Measurements from ENCODE around the gene PHKG2.

PHKG2 gene

DNA sequence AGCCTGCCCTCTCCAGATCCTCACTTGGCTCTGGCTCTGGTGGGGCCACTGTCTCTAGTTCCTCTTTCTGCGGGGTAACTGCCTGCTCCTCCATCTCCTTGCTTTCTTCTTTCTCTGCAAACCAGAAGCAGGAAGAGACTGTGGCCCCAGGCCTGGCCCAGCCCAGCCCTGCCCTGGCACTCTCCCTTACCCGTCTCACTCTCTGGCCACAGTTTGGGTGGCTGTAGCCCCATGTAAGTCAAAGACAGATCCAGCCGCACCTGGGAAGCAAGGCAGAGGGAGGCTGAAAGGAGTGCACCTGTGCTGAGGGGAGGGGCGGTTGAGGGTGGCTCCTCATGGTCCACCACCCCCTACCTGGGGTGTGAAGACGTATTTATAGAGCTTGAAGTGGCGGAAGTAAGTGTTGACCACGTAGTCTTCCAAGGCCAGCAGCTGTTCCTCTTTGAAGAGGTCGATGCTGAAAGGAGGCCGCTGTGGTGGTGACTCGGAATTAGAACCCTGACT, 10.8 kb downstream of the PHKG2 start:
- no peak for FAIRE-seq

DNA sequence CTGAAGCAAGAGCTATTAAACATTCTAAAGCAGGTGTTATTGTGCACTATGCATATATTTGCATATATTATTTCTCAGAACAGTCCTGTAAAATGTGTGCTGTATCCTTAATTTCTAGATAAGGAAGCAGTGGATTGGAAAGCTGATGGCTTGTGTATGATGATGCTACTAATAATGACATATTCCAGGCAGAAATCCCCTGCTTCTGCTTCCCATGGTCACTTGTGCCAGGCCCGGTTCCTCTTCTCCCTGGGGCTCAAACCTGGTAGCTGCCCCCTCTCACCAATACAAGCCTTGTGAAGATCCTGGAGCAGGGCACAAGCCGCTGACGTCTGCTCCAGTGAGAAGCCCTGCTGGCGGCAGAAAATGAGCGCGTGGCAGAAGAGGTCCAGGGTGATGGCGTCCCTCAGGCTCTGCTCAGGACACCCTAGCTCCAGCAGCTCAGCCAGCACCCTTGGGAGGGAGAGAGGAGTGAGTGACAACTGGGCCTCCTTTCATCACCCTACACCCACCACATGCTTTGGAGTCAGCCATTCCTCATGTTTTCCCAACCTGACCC, 11.9 kb downstream of the PHKG2 start:
- no peak for FAIRE-seq

DNA sequence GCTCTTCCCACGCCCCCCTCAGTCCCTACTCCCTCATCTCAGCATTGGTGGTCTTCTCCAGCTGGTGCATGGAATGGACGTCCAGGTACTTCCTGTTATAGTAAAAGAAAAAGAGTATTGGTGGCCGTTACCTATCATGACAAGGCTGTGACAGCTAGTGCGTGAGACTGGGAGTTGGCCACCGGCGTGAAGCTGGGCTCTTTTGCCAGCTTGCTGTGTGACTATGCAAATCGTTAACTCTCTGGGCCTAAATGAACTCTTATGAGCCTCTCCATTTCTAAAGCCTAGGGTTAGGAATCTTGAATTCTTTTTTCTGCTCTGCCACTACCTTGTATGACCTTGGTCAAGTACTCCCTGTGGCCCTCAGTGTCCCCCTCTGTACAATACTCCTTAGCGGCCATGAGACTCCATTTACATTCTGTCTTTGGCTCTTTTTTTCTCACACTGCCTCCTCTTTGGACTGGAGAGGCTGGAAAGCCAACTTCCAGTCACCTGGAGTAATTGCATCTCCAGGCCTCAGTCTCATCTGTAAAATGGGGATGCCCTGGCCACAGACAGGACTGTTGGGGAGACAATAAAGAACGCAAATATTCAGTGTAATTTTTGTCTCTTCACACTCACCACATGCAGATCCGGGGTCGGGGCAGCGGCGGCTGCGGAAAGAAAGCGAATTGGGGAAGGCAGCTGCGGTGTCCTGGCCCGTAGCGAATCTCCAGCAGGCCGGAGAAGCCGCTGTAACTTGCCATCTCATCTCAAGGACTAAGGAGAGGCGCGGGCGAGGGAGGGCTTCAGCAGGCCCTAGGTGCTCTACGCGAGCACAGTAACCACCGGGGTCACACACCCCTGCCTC, 12.6 kb downstream of the PHKG2 start:
- no peak for FAIRE-seq

DNA sequence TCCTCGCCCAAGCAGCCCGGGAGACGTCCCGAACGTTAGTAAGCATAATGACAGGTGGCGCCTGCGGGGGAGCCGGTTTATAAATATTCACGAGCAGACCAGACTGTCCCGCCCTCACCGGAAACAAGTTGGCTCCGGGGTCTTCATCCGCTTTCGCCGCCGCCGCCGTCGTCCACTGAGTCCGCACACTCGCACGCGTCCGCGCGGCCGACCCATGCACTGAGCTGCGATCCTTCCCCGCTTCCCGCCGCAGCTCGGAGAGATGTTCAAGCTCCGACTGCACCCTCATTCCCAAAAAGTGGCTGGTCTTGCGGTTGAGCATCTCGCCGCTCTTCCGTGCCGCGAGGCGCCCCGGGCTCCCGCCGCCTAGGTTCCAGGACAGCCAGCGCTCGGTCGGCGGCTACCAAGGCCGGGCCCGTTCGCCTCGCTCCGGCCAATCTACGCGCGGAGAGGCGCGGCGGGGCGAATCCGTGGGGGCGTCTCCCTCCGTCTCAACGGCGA, 13.3 kb downstream of the PHKG2 start:
- FAIRE-seq = no peak

DNA sequence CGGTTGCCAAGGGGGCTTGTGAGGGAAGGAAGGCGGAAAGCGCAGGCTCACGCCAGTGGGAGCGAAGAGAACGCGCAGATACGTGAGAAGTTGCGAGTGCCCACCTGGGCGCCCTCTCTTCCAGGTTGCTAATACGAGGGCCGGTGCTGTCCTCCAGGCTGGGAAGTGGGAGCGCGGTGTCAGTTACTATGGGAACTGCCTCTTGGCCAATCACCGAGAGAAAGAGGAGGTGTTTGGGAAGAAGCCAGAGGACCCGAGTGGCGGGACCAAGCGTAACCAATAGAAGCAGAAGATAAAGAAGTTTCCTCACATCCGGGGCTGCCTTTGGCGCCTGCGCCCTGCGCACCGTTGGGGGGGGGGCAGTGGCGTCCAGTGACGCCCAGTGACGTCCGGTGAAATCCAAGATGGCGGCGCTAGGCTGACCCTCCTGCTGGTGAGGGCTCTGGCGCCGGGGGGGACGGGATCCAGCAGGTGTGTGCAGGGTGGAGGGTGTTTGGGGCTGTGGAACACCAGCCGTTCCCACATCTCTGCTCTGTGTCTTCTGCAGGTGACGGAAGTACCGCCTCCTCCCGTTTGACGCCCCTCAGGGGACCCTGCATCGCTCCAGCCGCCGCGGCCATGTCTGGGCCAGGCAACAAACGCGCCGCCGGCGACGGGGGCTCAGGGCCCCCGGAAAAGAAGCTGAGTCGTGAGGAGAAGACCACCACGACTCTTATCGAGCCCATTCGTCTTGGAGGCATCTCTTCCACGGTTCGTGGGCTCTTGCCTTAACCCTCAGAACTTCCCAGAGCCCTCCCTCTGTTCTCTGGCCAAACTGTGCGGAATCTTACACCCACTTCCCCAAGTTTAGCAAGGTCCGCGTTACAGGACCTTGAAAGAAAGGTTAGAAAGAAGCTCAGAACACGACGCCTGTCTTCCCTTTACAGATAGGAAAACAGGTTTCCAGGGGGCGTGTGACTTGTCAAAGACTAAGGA, 14.0 kb downstream of the PHKG2 start, which contains the start of the genes CFAP119 and RNF40:
Gene CFAP119, minus strand, starts transcription at position 135 of the 975 bp plus-strand sequence. CDS start 314 bp downstream, outside the sequence.
Gene RNF40, plus strand, starts transcription at position 395 of the 975 bp plus-strand sequence. Its CDS starts 224 bp downstream, at position 619.
- peak; percentile 96 for FAIRE-seq

DNA sequence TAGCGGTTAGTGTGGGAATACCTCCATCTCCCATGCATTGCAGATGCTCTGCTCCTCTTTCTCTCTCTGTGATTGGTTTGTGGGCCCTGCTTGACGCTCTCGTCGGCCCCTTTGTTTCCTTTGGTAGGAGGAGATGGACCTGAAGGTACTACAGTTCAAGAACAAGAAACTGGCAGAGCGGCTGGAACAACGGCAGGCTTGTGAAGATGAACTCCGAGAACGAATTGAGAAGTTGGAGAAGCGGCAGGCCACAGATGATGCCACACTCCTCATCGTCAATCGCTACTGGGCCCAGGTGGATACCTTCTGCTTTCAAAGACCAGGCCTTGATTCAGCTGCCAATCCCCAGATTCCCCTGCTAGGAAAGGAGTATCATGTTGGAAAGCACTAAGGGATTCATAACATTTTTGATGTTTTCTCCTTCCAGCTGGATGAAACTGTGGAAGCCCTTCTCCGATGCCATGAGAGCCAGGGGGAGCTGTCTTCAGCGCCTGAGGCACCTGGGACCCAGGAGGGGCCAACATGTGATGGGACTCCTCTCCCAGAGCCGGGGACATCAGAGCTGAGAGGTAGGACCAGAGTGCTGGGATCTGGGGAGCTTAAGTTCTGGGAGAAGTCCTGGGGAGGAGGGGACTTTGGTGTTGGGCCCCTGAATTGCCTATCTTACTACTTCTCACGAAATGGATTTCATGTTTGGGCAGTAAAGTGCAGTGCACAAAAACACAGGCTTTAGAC, 14.9 kb downstream of the PHKG2 start:
- no peak for FAIRE-seq

DNA sequence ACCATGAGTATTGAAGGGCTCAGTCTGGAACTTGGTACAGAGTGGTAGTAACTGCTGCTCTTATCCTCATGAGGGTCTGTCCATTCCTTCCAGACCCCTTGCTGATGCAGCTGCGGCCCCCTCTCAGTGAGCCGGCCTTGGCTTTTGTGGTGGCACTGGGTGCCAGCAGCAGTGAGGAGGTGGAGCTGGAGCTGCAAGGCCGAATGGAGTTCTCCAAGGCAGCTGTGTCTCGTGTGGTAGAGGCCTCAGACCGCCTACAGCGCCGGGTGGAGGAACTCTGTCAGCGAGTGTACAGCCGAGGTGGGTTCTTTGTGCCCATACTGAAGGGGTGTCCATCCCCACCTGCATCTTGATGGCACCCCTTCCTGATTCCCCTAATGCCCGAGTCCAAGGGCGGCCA, 15.9 kb downstream of the PHKG2 start:
- FAIRE-seq = no peak

DNA sequence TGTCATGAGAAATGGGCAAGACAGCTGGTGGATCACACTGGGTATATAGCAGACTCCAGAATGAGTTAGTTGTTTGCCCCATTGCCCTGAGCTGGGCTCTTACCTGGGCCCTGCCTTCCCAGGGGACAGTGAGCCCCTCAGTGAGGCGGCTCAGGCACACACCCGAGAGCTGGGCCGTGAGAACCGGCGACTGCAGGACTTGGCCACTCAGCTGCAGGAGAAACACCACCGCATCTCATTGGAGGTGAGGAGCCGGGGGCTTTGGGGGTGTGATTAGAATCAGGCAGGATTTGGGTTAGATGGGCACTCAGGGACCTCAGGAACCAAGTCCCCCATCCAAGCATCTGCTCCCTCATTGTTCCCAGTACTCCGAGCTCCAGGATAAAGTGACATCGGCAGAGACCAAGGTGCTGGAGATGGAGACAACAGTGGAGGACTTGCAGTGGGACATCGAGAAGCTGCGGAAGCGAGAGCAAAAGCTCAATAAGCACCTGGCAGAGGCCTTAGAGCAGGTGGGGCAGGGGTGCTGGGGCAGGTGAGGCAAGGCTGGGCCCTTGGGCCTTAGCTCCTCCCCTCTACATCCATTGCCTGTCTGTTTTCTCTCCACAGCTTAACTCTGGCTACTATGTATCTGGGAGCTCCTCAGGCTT, 16.7 kb downstream of the PHKG2 start:
- FAIRE-seq = no peak

DNA sequence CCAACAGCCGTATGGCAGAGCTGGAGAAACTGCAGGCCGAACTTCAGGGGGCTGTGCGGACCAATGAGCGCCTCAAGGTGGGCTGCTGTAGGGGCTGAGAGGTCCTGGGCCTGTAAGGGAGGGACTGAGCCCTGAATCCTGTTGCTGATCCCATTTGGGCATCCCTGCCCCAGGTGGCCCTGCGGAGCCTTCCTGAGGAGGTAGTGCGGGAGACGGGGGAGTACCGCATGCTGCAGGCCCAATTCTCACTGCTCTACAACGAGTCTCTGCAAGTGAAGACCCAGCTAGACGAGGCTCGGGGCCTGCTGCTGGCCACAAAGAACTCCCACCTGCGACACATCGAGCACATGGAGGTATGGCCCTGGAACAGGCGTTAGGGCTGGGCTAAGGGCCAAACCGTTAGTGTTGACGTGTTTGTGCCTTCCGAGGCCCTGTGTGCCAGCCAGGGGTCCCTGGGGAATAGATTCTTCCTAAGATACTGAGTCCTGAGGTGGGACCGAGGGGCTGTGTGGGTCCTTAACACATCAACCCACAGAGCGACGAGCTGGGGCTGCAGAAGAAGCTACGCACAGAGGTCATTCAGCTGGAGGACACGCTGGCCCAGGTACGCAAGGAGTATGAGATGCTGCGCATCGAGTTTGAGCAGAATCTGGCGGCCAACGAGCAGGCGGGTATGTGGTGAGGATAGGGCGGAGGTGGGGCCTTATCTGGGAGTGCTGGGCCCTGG, 18.1 kb downstream of the PHKG2 start:
- FAIRE-seq = no peak

DNA sequence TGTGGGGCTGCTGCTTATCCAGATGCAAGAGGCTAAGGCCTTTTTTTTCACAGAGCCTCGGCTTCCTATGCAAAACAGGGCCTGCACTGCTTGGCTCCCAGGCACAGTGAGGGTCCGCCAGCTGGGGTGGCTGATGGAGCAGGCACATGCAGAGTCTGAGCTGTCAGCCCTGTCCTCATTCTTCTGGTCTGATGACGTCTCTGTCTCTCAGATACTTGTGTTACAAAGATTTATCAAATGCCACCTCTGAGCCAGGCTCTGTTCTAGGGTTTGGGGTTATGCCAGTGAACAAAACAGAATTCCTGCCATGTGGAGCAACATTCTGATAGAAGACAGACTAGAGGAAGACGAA, 18.7 kb downstream of the PHKG2 start:
- FAIRE-seq = no peak

DNA sequence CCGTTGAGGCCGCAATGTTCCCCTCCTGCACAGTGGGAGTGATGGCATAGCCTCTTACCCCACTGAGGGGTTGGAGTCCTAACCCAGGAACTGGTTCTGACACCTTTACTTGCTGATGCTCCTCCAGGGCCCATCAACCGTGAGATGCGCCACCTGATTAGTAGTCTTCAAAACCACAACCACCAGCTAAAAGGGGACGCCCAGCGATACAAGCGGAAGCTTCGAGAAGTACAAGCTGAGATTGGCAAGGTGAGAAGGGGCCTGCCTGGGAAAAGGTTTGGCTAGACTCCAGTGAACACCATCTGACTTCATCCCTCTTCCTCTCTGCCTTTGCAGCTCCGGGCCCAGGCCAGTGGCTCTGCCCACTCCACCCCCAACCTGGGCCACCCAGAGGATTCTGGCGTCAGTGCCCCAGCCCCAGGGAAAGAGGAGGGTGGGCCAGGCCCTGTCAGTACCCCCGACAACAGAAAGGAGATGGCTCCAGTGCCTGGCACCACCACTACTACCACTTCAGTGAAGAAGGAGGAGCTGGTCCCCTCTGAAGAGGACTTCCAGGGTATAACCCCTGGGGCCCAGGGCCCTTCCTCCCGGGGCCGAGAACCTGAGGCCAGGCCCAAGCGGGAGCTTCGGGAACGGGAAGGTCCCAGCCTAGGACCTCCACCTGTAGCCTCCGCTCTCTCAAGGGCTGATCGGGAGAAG, 19.7 kb downstream of the PHKG2 start:
- FAIRE-seq = no peak

DNA sequence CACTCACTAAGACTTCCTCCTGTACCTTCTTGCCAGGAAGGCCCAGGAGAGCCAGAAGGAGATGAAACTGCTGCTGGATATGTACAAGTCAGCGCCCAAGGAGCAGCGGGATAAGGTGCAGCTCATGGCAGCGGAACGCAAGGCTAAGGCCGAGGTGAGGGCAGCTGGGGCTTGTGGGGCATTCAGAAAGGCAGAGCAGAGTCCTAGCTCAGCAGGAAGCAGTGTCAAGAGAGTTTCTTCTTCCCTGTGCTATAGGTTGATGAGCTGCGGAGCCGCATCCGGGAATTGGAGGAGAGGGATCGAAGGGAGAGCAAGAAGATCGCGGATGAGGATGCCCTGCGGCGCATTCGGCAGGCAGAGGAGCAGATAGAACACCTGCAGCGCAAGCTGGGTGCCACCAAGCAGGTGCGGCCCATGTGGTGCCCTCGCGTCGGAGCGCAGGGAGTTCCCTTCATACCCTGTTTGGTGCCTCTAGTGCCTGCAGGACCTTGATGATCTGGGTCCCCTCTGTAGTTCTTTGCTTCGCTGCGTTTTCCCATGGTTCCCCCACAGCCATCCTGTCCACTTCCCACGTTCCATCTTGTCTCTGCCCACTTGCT, 20.5 kb downstream of the PHKG2 start:
- no peak for FAIRE-seq

DNA sequence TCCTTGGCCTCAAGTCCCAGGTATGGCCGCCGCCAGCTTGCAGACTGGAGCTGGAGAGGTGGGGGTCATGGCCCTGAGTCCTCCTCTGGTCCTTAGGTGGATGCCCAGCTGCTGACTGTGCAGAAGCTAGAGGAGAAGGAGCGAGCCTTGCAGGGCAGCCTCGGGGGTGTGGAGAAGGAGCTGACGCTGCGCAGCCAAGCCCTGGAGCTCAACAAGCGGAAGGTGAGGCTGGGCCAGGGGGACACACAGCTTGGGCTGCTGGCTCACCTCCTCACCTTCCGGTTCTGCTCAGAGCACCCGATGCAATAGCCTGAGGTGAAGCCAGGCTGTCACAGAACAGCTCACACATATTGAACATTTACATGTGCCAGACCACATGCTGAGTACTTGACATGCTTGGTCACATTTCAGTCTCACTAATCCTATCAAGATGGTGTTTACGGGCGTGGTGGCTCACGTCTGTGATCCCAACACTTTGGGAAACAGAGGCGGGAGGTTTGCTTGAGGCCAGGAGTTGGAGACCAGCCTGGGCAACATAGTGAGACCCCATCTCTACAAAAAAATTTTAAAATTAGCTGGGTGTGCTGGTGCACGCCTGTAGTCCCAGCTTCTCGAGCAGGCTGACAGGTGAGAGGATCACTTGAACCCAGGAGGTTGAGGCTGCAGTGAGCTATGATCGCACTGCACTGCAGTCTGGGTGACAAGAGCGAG, 21.3 kb downstream of the PHKG2 start:
- no peak for FAIRE-seq

DNA sequence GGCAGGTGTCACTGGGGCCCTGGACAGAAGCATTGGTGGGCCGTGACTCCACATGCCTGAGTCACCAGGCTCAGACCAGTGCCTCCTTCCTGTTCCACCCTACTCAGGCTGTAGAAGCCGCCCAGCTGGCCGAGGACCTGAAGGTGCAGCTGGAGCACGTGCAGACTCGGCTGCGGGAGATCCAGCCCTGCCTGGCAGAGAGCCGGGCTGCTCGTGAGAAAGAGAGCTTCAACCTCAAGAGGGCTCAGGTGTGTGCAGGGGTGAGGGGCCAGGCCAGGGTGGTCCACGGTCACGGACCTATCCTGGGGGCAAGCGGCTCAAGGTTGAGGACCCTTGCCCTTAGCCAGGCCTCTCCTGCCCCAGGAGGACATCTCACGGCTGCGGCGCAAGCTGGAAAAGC, 23.5 kb downstream of the PHKG2 start:
- no peak for FAIRE-seq

DNA sequence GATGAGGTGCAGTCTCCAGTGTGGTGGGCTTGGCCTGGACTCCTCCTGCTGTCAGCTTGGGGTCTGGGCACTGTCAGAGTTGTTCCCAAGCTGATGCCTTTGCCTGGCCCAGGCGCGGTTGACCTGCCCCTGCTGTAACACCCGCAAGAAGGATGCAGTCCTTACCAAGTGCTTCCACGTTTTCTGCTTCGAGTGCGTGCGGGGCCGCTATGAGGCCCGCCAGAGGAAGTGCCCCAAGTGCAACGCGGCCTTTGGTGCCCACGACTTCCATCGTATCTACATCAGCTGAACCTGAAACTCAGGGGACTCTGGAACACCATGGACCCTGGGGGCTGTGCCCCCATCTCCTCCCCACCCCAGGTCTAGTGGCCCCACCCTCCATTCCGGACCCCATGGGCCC, 25.6 kb downstream of the PHKG2 start:
- FAIRE-seq = no peak

DNA sequence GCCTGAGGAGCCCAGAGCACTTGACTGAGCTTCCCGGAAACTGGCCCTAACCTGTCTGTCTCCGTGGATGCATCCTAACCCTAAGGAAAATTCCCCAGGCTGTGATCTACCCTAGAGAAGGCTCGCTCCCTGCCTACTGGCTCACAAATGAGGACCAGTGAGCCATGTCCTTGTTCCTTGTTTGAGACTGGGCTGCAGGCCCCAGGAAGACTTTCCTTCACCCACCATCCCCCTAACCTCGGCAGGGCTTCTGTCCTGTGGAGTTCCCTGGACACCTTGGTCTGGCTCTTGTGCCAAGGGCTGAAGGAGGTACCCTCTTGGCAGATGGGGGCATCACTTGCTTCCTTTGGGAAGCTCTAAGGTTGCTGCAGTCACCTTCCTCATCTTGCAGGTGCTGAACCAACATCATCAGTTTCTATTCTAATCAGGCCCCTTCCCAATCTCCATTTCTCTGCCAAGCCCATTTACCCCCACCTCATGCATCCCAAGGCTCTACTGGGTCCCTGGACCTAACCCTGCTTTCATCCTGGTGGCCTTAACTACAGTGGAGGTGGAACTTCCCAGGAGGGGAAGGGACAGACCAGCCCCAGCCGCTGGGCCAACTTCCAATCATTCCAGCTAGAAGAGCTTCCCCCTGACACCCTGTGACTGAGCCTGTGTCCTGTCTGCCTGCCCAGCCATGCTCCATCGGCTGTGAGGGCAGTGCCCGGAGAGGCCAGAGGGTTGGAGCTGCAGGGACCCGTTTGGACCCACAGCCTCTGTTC, 26.3 kb downstream of the PHKG2 start:
- FAIRE-seq = no peak

DNA sequence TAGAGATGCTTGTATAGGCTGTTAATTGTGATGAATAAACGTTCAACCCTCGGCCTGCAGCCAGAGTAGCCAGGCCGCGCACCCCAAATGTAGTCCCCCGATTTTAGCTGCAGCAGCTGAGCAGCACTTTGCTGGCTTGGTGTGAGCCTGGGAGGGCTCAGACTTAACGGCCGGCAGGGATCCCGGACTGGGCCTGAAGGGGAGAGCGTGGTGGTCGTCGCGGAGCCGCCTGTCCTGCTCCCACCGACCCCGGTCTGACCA, 26.8 kb downstream of the PHKG2 start:
- FAIRE-seq = no peak

DNA sequence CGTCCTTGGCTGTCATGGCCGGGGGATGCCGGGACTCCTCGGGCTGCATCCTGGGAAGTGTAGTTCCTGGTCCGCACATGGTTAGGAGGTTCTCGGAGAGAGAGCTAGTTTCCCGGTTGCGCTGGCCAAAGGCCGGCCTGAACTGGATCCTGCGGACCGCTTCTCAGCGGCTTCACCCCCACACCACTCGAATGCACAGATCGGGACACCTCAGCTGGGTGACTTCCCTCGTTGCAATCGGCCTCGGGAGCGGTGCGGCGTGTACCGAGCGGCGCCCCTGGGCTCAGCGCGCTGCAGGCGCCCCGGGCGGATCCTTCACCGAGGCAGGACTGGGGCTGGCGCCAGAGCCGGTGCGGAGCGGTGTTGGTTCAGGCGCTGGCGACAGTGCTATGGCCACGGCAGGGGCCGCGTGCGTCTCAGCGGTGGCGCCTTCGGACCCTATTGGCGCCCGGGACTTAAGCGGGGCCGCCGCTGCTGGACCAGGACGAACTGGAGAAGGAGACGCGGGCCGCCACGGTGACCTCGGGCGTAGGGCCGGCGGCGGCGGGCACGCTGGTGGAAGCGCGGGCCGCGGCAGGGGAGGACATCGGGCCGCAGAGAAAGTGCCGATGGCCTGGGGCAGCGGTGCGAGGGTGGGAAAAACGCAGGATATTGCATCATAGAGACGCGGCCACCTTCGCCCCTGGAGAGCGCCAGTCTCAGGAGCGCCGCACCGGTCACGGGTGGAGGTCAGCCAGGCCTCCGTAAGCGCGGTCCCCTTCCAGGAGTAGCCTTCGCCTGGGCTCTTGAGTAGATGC, 27.4 kb downstream of the PHKG2 start:
- no peak for FAIRE-seq
